Osteocyte (in vitro differentiated cells): ENCODE data around the gene DOK7. TPM values are rescaled to one million over a fixed set of nuclear protein-coding genes. Genes with fewer than 3 reads are reported as not detected.

Source experiments
- DNase-seq: peaks from one replicate; pipeline ENCODE4 v3.0.0; 2021; ENCODE audit warnings: mixed read lengths; ENCODE audit not compliant: unreplicated experiment; ENCODE audit errors: extremely low spot score
- H3K27ac Mint-ChIP-seq: one replicate; pipeline ENCODE4 v1.8.0; 2021; ENCODE audit warnings: mild to moderate bottlenecking, mixed read lengths; ENCODE audit not compliant: unreplicated experiment
- H3K27me3 Mint-ChIP-seq: one replicate; pipeline ENCODE4 v1.8.0; 2021; ENCODE audit warnings: mixed read lengths; ENCODE audit not compliant: unreplicated experiment
- H3K36me3 Mint-ChIP-seq: one replicate; pipeline ENCODE4 v1.8.0; 2021; ENCODE audit warnings: mixed read lengths; ENCODE audit not compliant: unreplicated experiment
- H3K4me1 Mint-ChIP-seq: one replicate; pipeline ENCODE4 v1.8.0; 2021; ENCODE audit warnings: mixed read lengths; ENCODE audit not compliant: unreplicated experiment
- H3K4me3 Mint-ChIP-seq: one replicate; pipeline ENCODE4 v1.8.0; 2021; ENCODE audit warnings: mild to moderate bottlenecking, moderate library complexity, mixed read lengths; ENCODE audit not compliant: unreplicated experiment
- H3K9me3 Mint-ChIP-seq: one replicate; pipeline ENCODE4 v1.8.0; 2021; ENCODE audit warnings: mixed read lengths; ENCODE audit not compliant: unreplicated experiment
- total RNA-seq: library from RNA; stranded (reverse); gene quantifications from 2 replicates; pipeline ENCODE4 v1.2.1, GENCODE V29; 2021
- TF ChIP-seq, protein P1 (sequence below): fragments of 200-600 bp; sonication (generic); IDR thresholded peaks from 2 replicates; pipeline ENCODE4 v1.5.0; 2021; ENCODE audit warnings: antibody characterized with exemption, mild to moderate bottlenecking, moderate library complexity

The DOK7 gene
- total RNA-seq, 1 donor from 2014 or later = not detected

DNA sequence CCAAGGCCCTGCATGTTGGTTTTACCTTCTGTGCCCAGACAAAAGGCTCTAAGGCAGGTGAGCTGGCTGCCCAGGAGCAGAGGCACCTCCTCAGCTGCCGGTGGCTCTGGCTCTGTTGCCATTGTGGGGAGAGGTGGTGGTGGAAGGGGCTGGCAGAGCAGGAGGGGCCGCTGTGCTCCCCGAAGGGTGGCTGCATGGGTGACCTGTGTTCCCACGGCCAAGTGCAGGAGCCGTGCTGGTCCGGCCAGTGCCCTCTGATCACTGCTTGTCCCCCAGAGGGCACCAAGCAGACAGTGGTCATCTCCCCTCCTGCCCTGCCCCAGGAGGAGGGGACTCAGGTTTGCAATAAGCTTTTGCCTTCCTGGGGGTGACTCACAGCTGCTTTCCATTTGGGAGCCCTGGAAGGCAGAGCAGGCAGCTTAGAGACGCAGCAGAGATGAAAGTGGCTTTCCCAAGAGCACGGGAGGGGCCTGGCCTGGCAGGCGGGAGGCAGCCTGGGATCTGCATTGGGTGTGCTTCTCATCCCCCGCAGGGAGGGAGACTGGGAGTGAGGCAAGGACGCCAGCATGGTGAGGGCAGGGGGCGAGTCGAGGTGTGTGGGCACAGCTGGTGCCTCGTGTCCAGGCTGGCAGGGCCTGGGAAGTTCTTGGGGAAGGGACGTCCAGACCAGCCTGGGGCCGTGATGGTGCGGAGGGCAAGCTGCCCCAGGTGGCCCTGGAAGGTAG lies 28.7 kb downstream of the DOK7 start:
- DNase-seq = no peak
- Mint-ChIP-seq H3K4me3 (no peak overlapping the region), H3K4me1 (peaks cover 1% of the 10 kb centered on the region), H3K36me3 (no peaks in the 10 kb centered on the region), H3K9me3 (no peaks in the 10 kb centered on the region), H3K27me3 (peaks cover 19% of the 10 kb centered on the region), H3K27ac (no peak overlapping the region)
- TF ChIP-seq, protein P1, sequence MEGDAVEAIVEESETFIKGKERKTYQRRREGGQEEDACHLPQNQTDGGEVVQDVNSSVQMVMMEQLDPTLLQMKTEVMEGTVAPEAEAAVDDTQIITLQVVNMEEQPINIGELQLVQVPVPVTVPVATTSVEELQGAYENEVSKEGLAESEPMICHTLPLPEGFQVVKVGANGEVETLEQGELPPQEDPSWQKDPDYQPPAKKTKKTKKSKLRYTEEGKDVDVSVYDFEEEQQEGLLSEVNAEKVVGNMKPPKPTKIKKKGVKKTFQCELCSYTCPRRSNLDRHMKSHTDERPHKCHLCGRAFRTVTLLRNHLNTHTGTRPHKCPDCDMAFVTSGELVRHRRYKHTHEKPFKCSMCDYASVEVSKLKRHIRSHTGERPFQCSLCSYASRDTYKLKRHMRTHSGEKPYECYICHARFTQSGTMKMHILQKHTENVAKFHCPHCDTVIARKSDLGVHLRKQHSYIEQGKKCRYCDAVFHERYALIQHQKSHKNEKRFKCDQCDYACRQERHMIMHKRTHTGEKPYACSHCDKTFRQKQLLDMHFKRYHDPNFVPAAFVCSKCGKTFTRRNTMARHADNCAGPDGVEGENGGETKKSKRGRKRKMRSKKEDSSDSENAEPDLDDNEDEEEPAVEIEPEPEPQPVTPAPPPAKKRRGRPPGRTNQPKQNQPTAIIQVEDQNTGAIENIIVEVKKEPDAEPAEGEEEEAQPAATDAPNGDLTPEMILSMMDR = no peak

DNA sequence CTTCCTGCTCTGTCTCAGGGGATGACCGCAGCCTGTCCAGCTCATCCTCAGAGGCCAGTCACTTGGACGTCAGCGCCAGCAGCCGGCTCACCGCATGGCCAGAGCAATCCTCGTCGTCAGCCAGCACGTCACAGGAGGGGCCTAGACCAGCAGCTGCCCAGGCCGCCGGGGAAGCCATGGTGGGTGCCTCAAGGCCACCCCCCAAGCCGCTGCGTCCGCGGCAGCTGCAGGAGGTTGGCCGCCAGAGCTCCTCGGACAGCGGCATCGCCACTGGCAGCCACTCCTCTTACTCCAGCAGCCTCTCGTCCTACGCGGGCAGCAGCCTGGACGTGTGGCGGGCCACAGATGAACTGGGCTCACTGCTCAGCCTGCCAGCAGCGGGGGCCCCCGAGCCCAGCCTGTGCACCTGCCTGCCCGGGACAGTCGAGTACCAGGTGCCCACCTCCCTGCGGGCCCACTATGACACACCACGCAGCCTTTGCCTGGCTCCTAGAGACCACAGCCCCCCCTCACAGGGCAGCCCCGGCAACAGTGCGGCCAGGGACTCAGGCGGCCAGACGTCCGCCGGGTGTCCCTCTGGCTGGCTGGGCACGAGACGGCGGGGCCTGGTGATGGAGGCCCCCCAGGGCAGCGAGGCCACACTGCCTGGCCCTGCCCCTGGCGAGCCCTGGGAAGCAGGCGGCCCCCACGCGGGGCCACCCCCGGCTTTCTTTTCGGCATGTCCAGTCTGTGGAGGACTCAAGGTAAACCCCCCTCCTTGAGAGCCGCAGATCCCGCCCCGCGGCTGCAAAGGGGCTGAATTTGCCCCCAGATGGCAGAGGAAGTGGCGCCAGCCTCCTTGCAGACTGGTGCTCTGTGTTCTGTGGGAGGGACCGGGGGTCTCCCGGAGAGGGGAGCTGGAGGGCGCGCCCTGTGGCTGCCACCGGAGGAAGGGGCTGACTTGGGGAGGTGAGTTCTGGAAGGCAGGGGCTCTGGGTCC lies 29.9 kb downstream of the DOK7 start:
- TF ChIP-seq, protein P1 = no peak
- peaks cover 1% of the 10 kb centered on the region for H3K4me1 Mint-ChIP-seq
- H3K27ac Mint-ChIP-seq = no peak overlapping the region
- peaks cover 16% of the 10 kb centered on the region for H3K27me3 Mint-ChIP-seq
- no peaks in the 10 kb centered on the region for H3K9me3 Mint-ChIP-seq
- no peak overlapping the region for H3K4me3 Mint-ChIP-seq
- DNase-seq = no peak
- no peaks in the 10 kb centered on the region for H3K36me3 Mint-ChIP-seq

DNA sequence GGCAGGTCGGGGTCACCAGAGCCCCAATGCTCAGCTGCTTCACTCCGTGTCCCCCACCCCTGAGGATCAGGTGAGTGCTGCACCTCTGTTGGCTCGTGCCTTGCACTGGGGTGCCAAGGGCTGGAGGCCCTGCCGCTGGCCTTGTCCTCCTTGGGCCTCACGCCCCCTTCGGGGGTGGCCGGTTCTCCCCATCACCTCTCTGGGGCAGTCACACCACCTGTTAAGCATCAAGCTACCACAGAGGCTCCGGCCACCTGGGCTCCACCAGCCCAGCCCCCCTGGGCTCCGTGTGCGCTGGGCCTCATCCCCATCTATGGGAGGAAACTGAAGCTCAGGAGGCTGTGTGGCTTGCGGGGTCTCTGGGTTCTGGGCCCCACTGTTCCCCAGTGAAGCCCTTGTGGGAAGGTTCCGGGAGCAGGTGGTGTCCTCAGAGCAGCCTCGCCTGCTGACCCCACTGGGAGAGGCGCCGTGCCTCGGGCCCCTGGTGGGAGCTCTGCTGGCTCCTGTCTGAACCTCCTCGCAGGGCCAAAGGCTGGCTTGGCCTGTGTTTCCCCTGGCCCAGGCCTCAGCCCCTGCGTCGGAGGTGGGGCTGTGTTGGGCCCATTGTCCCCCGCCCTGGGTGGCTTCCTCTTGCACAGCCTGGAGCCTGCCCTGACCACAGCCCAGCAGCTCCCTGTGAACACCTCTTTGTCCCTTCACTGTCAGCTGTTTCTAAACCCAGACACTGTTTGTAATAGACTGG lies 30.8 kb downstream of the DOK7 start:
- no peaks in the 10 kb centered on the region for H3K9me3 Mint-ChIP-seq

DNA sequence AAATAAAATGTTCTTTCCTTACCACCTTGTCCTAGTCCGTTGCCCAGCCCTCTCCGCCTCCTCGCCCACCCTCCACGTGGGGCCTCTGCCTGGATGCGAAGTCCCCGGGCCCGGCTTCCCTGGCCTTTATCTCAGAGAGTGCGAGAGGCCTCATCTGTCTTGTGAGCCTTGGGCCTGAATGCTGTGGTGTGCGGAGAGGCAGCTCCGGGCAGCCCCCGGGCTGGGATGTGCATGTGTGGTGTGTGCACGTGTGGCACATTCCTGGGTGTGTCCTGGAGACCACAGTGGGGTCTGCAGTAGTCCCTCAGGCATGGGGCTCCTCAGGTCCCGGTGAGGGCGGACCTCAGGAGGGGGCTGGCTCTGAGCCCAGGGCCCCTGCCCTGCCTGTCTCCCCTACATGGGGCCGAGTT lies 31.4 kb downstream of the DOK7 start:
- H3K4me1 Mint-ChIP-seq = peaks cover 1% of the 10 kb centered on the region
- no peaks in the 10 kb centered on the region for H3K9me3 Mint-ChIP-seq
- TF ChIP-seq, protein P1 = no peak
- no peak overlapping the region for H3K27ac Mint-ChIP-seq
- H3K27me3 Mint-ChIP-seq = peaks cover 13% of the 10 kb centered on the region
- no peak for DNase-seq
- no peaks in the 10 kb centered on the region for H3K36me3 Mint-ChIP-seq
- no peak overlapping the region for H3K4me3 Mint-ChIP-seq

More for the DNA sequence above, 30.8 kb downstream of the DOK7 start:
- TF ChIP-seq, protein P1 = no peak
- Mint-ChIP-seq H3K27me3 (peaks cover 16% of the 10 kb centered on the region), H3K36me3 (no peaks in the 10 kb centered on the region), H3K4me3 (no peak overlapping the region), H3K4me1 (peaks cover 1% of the 10 kb centered on the region), H3K27ac (no peak overlapping the region)
- no peak for DNase-seq
